ENCODE results near the gene MCTP1.
A peak's percentile ranks its signal among the peaks of the same experiment; 100 is the strongest.

Gene MCTP1

DNA sequence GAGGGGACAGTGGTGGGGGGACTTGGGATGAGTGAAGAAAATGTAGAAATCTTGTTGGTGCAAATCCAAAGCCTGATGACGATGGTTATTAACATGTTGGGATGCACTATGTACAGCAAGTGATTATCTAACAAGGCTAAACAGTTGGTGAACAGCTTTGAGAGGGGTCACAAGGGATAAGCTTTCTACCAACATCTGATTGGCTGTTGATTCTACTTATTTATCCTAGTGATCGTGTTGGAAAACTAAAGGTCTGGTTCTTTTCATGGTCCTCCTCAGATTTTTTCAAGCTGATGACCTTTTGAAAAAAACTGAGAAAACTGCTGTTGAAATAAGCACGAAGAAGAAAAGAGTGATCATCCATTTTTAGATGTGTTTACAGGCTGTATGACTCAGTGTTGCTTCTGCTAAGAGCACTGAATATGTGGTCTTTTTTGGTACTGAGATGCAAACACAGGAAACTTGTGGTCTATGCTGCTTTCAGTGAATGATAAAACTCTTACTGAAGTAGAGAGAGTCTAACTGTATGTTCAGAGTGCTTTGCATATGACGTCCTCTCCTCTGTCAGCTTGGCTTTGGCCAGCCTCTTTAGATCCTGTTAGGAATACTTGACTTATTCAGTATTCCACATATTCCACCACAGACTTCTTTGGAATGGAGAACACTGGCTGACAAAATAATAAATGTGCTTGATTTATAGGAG, 491.6 kb downstream of the MCTP1 start:
- peak; percentile 10 for DNase-seq

DNA sequence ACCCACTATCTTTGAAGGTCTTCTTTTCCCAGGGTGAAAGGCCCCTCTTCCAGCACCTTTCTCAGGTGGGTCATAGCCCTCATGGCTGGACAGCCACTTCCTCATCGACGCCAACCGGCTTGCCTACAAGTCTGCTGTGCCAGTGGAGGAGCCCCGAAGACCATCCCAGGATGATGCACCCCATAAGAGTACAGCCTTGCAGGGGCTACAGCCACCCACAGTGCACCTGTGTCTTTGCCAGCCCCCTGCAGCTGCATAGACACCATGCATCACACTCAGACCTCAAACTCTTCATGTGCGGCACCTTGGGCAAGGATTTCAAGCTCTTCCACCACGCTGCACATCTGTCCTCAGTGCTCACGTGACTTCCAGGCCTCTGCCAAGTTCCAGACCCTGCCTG, 493.1 kb downstream of the MCTP1 start:
- DNase-seq = no peak

DNA sequence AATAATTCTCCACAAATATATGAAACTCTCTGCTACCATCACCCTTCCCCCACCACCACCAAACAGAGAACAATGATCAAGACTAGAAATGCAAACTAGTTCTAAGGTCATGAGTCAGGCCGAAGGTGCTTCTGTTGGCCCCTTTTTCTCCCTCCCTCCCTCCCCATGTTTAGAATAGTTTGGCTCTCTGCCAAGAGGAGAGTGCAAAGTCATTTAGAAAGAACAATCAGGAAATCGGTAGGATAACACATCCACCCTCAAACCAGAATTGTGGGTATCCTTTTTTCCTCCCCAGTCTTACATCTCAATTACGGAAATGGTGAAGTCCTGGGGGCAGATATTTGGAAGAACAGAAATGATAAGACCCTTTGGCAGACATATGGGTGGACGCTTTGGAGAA, 496.4 kb downstream of the MCTP1 start:
- no peak for DNase-seq

DNA sequence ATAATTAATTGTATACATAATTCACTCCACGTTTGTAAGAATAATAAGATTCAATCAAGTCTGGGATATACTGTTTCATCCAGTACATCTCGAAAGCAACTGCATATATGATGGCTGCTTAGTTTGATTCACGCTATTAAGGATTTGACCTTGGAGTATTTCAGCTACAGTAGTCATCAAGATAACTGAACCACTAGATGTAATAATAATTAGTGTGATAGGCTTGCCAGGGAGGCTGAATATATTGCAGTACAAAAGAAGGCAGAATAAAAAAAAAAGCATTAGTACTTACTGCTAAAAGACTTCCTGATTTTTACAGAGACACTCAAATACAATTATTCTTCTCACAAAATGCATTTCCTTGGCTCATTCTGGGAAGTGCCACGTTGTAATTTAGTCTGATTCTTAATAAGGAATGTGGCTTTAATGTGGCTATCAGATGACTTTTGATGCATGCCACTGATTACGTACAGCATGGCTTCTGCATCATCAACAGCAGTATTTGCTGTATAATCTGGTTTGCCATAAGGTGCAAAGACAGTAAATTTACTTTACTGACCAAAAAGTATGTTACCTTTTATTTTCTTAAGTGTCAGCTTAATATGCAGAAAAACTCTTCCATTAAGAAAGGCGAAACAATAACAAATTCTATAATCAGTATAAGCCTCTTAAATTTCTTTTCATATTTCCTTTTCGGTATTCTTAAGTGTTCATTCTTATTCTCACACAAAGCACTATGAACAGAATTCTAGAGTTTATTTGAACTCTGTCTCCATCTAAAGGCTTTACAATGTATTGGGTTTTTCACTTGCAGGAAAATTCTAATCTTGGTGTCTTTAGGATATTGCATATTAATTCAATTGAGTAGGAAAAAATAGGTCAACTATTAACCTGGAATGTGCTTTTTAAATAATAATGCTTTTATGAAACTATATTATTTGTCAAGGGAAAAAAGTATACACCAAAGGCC, 500.1 kb downstream of the MCTP1 start:
- DNase-seq = no peak

DNA sequence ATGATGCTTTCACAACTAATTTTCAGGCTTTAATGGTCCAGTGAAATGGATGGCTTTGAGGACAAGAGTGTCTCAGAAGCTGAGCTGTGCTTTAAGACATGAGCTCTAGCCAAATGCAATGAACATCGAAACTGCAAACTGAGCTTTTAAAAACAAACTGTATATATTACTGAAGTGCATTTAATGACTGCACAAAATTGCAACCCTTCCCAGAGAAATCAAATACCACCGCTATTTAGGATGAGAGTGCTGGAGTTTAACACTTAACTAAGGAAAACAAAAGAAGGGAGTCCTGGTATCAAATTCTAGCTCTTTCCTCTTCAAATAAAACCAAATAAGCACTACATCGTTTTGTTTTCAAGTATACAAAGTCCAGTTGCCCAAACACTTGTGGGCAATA, 502.5 kb downstream of the MCTP1 start:
- no peak for DNase-seq

DNA sequence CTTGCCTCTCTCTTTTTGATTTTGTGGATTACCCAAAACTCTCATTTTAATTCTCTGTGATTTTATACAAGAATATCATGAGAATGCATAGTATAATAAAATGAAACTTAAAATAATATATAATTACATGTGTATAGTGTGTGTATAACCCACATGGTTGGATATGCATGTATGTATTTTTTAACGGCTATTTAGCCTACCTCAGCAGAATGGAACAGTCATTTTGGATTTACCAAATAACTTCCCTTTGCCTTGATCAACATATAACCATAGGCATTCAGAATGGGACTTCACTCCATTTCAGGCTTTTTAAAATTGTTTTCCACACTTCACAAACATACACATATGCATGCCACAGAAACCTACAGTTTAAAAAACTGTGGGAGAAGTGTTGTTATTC, 505.2 kb downstream of the MCTP1 start:
- DNase-seq = no peak

DNA sequence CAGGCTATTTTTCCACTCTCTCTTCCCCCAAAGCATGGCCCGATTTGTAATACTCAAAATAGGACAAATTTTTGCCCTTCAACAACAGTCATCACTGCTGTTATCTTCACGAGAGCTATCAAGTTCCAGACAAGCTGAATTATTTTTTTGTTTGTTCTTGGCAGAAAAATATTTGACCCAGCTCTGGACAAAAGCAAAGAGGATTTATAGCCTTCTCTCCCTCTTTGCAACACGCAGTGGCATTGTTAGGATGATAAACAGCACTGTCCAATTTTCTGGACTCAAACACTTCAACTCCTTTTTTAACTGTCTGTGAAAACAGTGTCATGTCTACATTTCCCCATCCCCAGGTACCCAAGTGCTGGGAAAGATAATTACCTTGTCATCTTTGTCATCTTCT, 506.2 kb downstream of the MCTP1 start:
- DNase-seq = no peak

DNA sequence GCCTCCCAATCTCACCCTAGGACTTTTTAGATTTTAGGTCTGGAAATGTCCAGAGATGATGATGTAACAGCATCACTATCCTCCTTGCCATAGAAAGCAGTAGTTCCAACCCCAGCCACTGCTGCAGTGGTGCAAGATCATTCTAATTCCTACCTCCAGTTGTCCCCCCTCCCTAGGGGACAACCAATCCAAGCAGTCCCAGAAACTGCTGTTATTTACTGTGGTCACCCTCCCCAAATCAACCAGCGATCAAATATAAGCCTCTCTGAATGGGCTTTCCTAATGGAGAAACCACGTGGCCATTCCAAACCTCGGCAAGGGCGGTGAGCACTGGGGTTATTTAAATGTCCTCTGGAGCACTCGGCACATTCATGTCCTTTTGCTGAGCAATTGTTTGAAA, 506.6 kb downstream of the MCTP1 start:
- DNase-seq = no peak

DNA sequence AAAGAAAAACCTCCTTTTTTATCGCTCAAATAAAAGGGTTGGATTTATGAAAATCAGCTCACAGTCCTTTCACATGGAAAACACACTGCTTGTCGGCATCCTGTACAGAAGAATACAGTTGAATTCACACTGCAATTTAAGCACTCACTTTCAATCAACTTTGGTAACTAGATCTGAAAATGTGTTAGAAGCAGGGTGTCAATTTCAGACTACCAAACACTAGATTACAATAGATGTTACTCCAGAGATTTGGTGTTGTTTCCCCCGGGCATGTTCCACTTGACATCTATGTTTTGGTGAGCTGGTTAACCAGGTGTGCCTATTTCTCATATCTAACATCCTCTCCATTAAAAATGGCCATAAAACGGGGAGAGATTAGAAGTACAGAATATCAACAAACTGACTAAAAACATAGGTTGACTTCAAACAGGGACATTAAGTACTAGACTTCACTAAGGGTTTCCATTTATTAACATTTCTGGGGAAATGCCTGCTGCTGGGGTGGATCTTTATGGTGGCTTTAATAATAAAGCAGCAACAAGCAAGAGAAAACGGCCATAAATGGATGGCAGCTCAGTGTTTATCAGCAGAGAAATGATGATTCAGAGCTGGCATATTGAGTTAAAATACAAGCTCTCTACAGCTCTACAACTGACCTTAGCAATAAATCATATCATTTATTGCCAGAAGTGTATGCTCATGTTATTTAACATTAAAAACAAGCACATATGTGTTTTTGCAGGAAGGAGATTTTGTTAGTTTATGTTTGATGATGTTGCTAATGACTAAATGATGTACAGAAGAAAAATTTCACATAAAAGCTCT, 507.6 kb downstream of the MCTP1 start:
- no peak for DNase-seq

DNA sequence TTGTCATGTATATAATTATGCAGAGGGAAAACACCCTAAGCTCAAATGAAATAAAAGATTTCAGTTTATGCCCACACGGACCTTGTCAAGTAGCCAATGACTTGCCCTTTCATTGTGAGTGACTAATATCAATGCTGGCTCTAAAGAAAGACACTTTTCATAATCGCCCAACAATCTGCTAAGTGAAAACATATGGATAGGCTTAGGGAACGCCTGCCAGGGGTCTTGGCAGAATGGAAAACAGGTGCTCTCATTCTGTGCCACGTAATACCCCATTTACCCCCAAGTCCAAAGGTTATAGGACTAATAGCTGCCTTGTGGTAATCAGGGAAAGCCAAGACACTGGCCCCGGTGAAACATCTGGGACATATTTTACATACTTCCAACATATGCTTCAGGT, 508.7 kb downstream of the MCTP1 start:
- DNase-seq = no peak

DNA sequence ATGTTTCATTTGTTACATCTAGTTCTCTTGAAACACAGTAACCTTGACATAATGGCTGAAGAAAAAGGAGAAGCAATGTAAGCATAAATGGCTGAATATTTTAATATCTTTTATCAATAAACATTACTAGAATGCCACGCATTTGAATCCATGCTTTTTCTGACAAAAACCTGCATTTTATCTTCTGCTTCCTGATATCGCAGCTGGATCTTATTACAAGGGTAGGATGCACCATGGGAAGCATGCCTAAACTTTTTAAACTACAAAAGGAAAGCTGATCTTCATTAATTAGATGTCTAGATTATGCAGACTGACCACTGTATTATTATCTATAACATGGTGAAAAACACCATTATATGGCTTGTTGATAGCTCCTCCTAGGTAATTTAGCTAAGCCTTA, 509.8 kb downstream of the MCTP1 start:
- DNase-seq = no peak

DNA sequence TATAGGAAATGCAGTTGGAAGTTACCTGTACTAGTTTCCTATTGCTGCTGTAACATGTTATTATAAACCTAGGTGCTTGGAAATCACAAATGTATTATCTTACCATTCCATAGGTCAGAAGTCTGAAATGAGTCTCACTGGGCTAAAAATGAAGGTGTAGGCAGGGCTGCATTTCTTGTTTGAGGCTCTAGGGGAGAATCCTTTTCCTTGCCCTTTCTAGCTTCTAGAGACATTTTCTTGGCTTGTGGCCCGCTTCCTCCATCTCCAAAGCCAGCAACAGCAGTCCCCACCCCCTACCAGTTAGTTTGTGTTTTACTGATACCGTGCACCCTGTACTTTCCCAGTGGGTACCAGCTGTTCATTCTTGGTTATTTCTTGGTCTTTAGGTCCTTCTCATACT, 513.2 kb downstream of the MCTP1 start:
- DNase-seq = no peak

DNA sequence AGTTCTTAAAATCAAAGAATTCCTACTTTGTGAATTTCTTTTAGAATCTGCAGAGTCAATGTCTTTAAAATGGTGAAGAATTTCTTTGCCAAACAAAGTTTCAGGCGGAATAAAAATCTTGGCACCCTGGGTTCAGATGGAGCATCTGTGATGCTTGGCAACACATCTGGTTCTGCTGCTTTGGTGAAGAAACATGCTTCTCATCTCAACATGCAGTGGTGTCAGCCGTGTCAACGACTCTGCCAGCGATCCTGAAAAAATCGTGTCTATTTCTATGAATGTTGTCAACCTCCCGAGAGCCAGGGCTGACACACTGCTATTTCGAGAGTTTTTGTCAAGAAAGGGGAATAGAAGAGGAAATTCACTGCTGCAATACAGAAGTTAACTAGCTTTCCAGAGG, 514.9 kb downstream of the MCTP1 start:
- no peak for DNase-seq

DNA sequence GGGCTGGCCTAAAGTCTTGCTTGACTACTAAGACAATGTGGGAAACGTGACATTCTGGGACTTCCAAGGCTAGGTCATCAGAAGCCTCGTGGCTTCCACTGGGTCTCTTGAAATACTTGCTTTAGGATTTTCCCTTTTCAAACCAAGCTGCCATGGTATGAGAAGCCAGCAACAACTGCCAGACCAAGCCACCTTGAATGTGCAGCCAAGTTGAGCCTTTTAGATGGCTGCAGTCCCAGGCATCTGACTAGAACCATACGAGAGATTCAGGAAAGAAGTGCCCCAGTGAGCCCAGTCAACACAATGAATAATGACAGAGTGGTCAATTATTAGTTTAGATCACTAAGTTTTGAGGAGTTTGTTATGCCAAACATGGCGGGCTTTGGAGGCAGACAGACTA, 523.1 kb downstream of the MCTP1 start:
- no peak for DNase-seq

DNA sequence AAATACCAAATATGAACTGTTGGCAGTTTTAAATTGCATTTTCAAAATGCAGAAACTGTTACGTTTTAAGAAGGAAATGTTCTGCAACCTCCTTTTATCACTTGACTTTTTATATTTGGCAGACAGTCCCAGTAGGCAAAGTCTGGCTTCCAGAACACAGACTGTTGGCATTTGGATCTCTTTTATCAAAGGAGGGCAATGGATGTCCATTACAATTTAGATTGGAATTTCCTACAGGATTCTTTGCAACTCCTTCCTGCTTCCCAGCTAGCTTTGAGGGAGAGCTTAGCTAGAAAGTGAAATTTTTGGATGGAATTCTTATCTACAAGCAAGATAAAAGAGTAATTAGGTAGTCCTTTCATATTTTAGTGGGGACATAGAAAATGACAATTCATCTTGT, 523.8 kb downstream of the MCTP1 start:
- no peak for DNase-seq

DNA sequence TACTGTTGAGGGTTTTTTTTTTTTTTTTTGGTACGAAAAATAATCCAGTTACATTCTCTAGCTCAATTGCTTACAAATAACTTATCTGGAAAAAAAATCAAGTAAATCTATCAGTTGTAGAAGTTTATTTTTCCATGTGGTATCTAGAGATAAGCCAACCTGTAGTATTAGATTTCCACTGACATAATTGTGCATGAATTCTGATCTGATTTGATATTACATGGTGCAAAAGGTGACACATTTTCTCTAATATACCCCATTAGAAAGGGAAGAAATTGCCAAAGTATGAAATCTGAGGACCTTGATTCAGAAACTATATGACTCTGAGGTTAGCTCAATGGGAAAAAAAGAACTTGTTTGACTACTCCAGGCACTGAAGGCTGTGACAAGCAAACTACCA, 524.9 kb downstream of the MCTP1 start:
- no peak for DNase-seq

DNA sequence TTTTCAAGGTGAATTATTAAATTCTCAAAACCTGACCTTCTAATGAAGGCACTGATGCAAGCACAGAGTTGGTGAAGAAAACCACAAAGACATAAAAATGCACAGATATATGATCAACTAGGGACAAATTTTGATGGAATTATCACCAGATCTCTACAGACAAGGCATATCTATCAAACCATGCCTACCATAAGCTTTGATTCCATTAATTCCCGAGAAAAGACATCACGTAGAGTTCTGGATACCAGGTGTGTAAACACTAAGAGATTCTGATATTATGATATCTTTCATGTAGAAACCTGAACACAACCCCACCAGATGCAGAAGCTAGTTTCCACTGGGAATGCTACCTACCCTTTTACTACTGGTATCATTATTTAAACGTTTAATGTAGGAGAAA, 525.9 kb downstream of the MCTP1 start:
- no peak for DNase-seq

DNA sequence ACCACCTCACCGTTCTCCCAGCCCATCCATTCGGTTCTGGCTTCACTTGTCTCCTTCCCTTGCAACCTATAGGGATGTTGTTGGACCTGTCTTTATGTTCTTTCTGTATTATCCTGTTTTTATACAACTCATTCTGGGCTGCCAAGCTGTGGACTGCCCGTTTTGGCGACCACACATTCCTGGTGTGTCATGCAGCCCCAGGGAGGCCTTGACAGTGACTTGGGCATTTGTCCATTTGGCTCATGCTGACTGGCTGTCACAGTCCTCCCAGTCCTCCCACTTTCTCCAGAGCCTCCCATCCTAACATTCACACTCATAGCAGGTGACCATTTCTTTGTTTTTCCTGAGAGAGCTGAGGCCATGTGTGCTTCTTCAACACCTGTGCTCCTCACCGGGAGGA, 530.1 kb downstream of the MCTP1 start:
- DNase-seq = no peak

DNA sequence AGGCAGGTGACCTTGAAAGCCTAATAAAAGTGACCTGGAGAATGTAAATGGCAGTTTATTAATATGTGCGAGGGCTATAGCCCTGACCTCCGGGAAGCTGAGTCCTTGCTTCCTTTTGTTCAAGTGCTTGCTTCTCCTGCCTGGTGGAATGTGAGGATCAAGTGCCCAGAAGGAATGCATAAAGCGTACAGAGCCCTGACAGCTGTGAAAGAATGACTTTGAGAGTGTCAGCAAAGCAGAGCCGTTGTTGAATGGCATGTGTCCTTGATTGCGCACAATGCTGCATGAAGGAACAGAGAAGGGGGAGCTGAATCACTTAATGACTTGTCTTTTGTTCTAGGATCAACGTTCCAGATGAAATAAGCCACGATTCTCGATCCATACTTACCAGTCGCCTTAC, 533.4 kb downstream of the MCTP1 start:
- DNase-seq = no peak

DNA sequence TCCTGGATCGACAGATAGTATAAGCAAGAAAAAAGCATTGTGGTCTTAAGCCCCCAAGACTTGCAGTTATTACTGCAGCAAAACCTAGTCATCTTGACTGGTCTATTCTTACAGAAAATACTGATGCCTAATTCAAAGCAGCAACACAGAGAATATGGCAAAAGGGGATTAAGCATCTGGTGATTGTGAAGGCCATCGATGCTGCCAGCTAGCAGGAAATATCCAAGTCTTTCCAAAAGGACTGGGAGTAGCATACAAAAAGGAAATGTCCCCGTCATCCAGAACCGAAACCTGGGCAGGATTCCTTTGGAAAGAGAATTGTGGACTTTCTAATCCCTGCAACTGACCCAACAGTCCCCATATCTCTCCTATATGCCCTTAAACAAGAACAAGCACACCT, 534.2 kb downstream of the MCTP1 start:
- DNase-seq = no peak

DNA sequence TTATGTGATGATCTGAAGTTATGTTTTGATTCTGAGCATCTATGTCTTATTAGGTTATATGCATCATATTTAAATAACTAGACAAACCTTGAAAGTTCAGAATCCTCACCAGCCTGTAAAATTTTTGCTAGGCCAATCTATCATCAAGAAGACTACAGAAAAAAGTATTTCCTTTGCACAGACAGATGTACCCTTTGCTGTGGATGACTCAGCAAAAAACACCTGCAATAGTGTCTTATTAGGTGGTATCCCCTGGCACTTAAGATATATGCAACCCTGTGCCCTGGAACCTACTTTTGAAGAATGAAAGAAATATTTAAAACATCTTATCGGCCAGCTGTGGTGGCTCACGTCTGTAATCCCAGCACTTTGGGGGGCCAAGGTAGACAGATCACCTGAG, 535.9 kb downstream of the MCTP1 start:
- DNase-seq = no peak

DNA sequence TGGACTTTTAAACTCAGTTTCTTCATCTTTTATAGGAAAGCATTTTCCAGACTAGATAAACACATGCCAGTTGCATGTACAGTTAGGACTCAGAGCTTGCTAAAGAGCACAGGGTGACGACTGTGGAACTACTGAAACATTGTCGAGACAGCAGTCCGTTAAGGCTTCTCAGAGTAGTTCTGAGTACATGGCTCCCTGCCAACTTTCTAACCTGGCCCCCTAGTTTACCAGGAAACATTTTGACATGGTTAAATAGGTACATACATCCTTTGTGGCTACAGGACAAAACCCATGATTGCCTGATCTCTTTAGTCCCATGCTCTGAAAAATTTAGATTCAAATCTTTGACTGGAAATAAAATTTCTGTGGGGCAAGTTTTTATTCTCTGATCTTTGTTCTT, 536.7 kb downstream of the MCTP1 start:
- DNase-seq = no peak

DNA sequence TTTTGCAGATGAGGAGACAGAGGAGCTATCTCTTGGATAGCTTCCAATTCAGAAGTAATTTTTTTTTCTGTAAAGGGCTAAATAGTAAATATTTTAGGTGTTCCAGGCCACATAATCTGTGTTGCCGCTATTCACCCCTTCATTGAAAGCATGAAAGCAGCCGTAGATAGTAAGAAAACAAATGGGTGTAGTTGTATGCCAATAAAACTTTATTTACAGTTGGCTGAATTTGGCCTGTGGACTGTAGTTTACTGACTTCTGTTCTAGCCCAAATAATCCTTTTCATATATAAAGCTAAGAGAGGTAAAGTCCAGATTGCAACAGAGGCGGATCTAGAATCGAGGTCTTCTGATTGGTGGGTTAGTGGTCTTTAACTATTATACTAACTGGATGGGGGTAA, 537.5 kb downstream of the MCTP1 start:
- no peak for DNase-seq

DNA sequence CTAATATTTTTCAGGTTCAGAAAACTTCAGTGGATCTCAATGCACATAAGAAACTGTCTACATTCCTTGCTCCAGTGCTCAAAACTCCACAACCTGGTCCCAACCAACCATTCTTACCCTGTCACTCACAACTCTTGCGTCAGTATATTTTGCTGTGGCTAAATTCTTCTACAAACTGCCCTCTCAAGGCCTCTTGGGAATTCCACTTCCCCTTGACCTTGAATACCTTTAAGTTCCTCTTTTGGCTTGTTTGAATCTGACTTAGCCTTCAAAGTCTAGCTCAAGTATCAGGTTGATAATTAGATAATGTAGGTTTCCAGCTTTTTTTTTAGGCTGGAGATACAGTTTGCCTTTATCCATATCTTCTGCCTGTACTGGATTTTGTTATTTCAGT, 538.2 kb downstream of the MCTP1 start:
- DNase-seq = no peak
